Liver (tissue), 9 donors: ENCODE data around the gene SLC22A6. TPM values are rescaled to one million over a fixed set of nuclear protein-coding genes. Genes with fewer than 3 reads are reported as not detected.

Source experiments
- DNase-seq: peaks from one replicate; pipeline ENCODE4 v3.0.0-alpha.2; 2017; ENCODE audit warnings: low spot score
- H3K27ac ChIP-seq, 2 donors: one replicate each; pipeline ENCODE4 v1.7.0; 2013; ENCODE audit warnings: inconsistent platforms in 2 of 2, low read length in 2 of 2, control low read depth in 1 of 2, low read depth in 1 of 2, mild to moderate bottlenecking in 1 of 2
- H3K27me3 ChIP-seq, 4 donors: one replicate each; pipeline versions ENCODE4 v1.6.1 to v1.7.0; 2013; ENCODE audit warnings: low read length in 3 of 4, inconsistent platforms in 1 of 4, mild to moderate bottlenecking in 1 of 4, moderate library complexity in 1 of 4; ENCODE audit not compliant: control insufficient read depth in 4 of 4, insufficient read depth in 4 of 4
- H3K36me3 ChIP-seq, 4 donors: one replicate each; pipeline versions ENCODE4 v1.6.1 to v1.7.0; 2013; ENCODE audit warnings: low read length in 3 of 4, mild to moderate bottlenecking in 3 of 4, low read depth in 1 of 4, moderate library complexity in 1 of 4; ENCODE audit not compliant: control insufficient read depth in 4 of 4, insufficient read depth in 3 of 4
- H3K4me1 ChIP-seq, 4 donors: one replicate each; pipeline versions ENCODE4 v1.6.1 to v1.7.0; 2013; ENCODE audit warnings: low read length in 3 of 4, mild to moderate bottlenecking in 3 of 4, moderate library complexity in 1 of 4; ENCODE audit not compliant: control insufficient read depth in 4 of 4, insufficient read depth in 4 of 4
- H3K4me3 ChIP-seq, 3 donors: one replicate each; pipeline versions ENCODE4 v1.6.1 to v1.7.0; 2013; ENCODE audit warnings: low read length in 3 of 3, control low read depth in 1 of 3, low read depth in 1 of 3, mild to moderate bottlenecking in 1 of 3
- H3K9ac ChIP-seq, 2 donors: one replicate each; pipeline ENCODE4 v1.7.0; 2013; ENCODE audit warnings: low read length in 2 of 2, mild to moderate bottlenecking in 2 of 2, moderate library complexity in 2 of 2, control low read depth in 1 of 2, low read depth in 1 of 2
- H3K9me3 ChIP-seq, 4 donors: one replicate each; pipeline versions ENCODE4 v1.6.1 to v1.7.0; 2013; ENCODE audit warnings: low read length in 3 of 4; ENCODE audit not compliant: control insufficient read depth in 4 of 4
- ATF3 ChIP-seq: IDR thresholded peaks from 2 replicates; pipeline ENCODE4 v1.6.1; 2016; ENCODE audit warnings: antibody characterized with exemption
- CTCF ChIP-seq: fragments of 150-350 bp; IDR thresholded peaks from 2 replicates; pipeline ENCODE4 v1.5.1; 2017; ENCODE audit warnings: improper control_type of control experiment, low read depth, low read length; ENCODE audit not compliant: missing input control
- EGR1 ChIP-seq, 2 donors: IDR thresholded peaks; 2 replicates each; pipeline ENCODE4 v1.6.1; 2016 to 2018; ENCODE audit warnings: antibody characterized with exemption in 2 of 2, low read depth in 2 of 2
- FOXA2 ChIP-seq: IDR thresholded peaks from 2 replicates; pipeline ENCODE4 v1.6.1; 2016; ENCODE audit warnings: antibody characterized with exemption
- GABPA ChIP-seq, 2 donors: IDR thresholded peaks in 1 of 2; conservative IDR thresholded peaks in 1 of 2; 2 replicates each; pipeline ENCODE4 v1.6.1; 2016; ENCODE audit warnings: antibody characterized with exemption in 2 of 2, mild to moderate bottlenecking in 1 of 2, moderate library complexity in 1 of 2
- HNF4A ChIP-seq, 2 donors: conservative IDR thresholded peaks; 2 replicates each; pipeline ENCODE4 v1.6.1; 2016; ENCODE audit warnings: antibody characterized with exemption in 2 of 2, mild to moderate bottlenecking in 2 of 2
- HNF4G ChIP-seq: IDR thresholded peaks from 2 replicates; pipeline ENCODE4 v1.6.1; 2016; ENCODE audit warnings: antibody characterized with exemption
- JUND ChIP-seq, 2 donors: IDR thresholded peaks; 2 replicates each; pipeline ENCODE4 v1.6.1; 2016; ENCODE audit warnings: antibody characterized with exemption in 2 of 2
- MAX ChIP-seq: IDR thresholded peaks from 2 replicates; pipeline ENCODE4 v1.6.1; 2016; ENCODE audit warnings: antibody characterized with exemption
- NR2F2 ChIP-seq: IDR thresholded peaks from 2 replicates; pipeline ENCODE4 v1.6.1; 2016; ENCODE audit warnings: antibody characterized with exemption
- RAD21 ChIP-seq, 2 donors: IDR thresholded peaks; 2 replicates each; pipeline ENCODE4 v1.6.1; 2016; ENCODE audit warnings: antibody characterized with exemption in 2 of 2, mild to moderate bottlenecking in 2 of 2
- REST ChIP-seq: IDR thresholded peaks from 2 replicates; pipeline ENCODE4 v1.6.1; 2016; ENCODE audit warnings: antibody characterized with exemption, mild to moderate bottlenecking
- RXRA ChIP-seq, 2 donors: IDR thresholded peaks; 2 replicates each; pipeline ENCODE4 v1.6.1; 2017 to 2018; ENCODE audit warnings: antibody characterized with exemption in 2 of 2, mild to moderate bottlenecking in 1 of 2
- SP1 ChIP-seq: IDR thresholded peaks from 2 replicates; pipeline ENCODE4 v1.6.1; 2018; ENCODE audit warnings: antibody characterized with exemption, mild to moderate bottlenecking
- TAF1 ChIP-seq: conservative IDR thresholded peaks from 2 replicates; pipeline ENCODE4 v1.6.1; 2016; ENCODE audit warnings: antibody characterized with exemption, mild to moderate bottlenecking
- YY1 ChIP-seq: IDR thresholded peaks from 2 replicates; pipeline ENCODE4 v1.6.1; 2016; ENCODE audit warnings: antibody characterized with exemption, mild to moderate bottlenecking
- WGBS: extraction: QIAGEN DNeasy Blood & Tissue Kit; methylation state at CpG from one replicate; pipeline ENCODE4 v1.1.7; 2013; 5-methylcytosine and 5-hydroxymethylcytosine counted together
- polyA plus RNA-seq, 2 donors: library from polyadenylated mRNA; stranded (reverse) in 1 of 2; unstranded in 1 of 2; fragments of 200-250 nt in 1 of 2; fragments of >200 nt in 1 of 2; fragmentation: Nextera tagmentation in 1 of 2; extraction: Ambion mirVana in 1 of 2; gene quantifications; one replicate each; pipeline versions ENCODE4 v1.2.1 to v1.2.3, GENCODE V29; 2013 to 2015
- total RNA-seq, 2 donors: library from RNA; depleted of rRNA; stranded (reverse); fragments of >200 nt; gene quantifications; one replicate each; pipeline ENCODE4 v1.2.3, GENCODE V29; 2014
- donor health status: healthy.
- donor health status: healthy.
- donor health status: healthy.
- donor health status: healthy.
- donor health status: healthy.

The SLC22A6 gene
- total and polyA plus RNA-seq, 4 donors: not detected

- Histone ChIP-seq H3K4me1 (peaks cover 0 to 5% (median 0%) of the 10 kb centered on the region in 4 donors), H3K9me3 (no peaks in the 10 kb centered on the region), H3K4me3 (no peak overlapping the region), H3K9ac (no peak overlapping the region), H3K27me3 (no peaks in the 10 kb centered on the region), H3K27ac (no peak overlapping the region), H3K36me3 (no peaks in the 10 kb centered on the region)
- 86% methylated on average over 5 of the region's 5 CpGs for WGBS
- no peak for DNase-seq
- TF ChIP-seq CTCF (no peak), NR2F2 (no peak), SP1 (no peak), FOXA2 (no peak), RXRA (IDR thresholded peaks at IDR 0.05) (no peak), RAD21 (IDR thresholded peaks at IDR 0.05) (no peak), YY1 (no peak), TAF1 (no peak), HNF4G (no peak), GABPA (IDR thresholded peaks at IDR 0.05 in 1 of 2, conservative IDR thresholded peaks at IDR 0.05 in 1 of 2) (no peak), MAX (no peak), REST (no peak), HNF4A (conservative IDR thresholded peaks at IDR 0.05) (no peak), JUND (IDR thresholded peaks at IDR 0.05) (no peak), EGR1 (IDR thresholded peaks at IDR 0.05; ENCODE audit: low read depth in 2 of 2) (no peak), ATF3 (no peak)
Measured at GRCh38 chr11:63019506-63019905, 34.7 kb upstream of the SLC22A6 start.

- no peak overlapping the region for H3K27ac ChIP-seq
- no peaks in the 10 kb centered on the region for H3K36me3 ChIP-seq
- 45% methylated on average over 8 of the region's 8 CpGs for WGBS
- H3K9me3 ChIP-seq: no peaks in the 10 kb centered on the region
- no peak overlapping the region for H3K4me3 ChIP-seq
- TF ChIP-seq GABPA (IDR thresholded peaks at IDR 0.05 in 1 of 2, conservative IDR thresholded peaks at IDR 0.05 in 1 of 2) (no peak), NR2F2 (no peak)
- no peak for DNase-seq
- H3K27me3 ChIP-seq: no peaks in the 10 kb centered on the region
- no peaks in the 10 kb centered on the region for H3K4me1 ChIP-seq
- no peak overlapping the region for H3K9ac ChIP-seq
Measured at GRCh38 chr11:63017306-63017974, 32.7 kb upstream of the SLC22A6 start.
